GM18867 (cell line): Measurements from ENCODE around the gene TMEM150A.
A peak's percentile ranks its signal among the peaks of the same experiment; 100 is the strongest.
"Not testable (repeated sequence)": the region's sequence is repeated elsewhere in the genome, so short reads cannot be mapped to it uniquely, and the experiment has no call there.

Source experiments
- ATAC-seq: cut with Tn5 transposase; IDR thresholded peaks from one replicate; pipeline ENCODE4 v1.9.1; 2021; ENCODE audit warnings: mild to moderate bottlenecking, moderate library complexity; ENCODE audit not compliant: unreplicated experiment

TMEM150A gene

GRCh38 chr2:85577386-85578242, 24.9 kb downstream of the TMEM150A start, which contains the start of gene VAMP8:
VAMP8 (plus strand) TSS chr2:85577586; CDS start chr2:85577647, 61 bp downstream.
- peak; percentile 79 for ATAC-seq

DNA sequence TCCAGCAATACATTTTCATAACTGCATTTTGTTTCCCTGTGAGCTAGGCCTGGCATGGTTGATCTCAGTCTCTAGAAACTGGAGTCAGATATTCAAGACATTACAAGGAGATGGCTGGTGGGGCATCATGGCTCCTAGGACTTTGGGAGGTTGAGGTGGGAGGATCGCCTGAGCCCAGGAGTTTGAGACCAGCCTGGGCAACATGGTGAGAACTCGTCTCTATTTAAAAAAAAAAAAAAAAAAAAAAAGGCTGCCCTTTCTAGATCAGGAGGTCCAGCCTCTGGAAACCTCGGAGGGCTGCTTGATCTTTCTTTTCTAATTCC, 25.5 kb downstream of the TMEM150A start:
- no peak for ATAC-seq

- no peak for ATAC-seq
These were observed 26.8 kb downstream of the TMEM150A start for GRCh38 chr2:85575739-85576138.

DNA sequence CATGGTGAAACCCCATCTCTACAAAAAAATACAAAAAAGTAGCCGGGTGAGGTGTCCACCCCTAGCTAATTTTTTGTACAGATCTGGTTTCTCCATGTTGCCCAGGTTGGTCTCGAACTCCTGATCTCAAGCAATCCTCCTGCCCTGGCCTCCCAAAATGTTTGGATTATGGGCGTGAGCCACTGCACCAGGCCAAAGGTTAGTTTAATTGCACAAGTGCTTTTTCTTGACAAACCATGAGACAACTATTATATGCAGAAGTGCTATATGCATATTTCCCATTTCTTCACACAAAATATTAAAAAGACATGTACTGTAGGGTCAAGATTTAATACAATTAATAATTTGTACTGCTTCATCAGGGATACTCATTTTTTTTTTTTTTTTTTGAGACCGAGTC, 36.2 kb downstream of the TMEM150A start:
- ATAC-seq = no peak

DNA sequence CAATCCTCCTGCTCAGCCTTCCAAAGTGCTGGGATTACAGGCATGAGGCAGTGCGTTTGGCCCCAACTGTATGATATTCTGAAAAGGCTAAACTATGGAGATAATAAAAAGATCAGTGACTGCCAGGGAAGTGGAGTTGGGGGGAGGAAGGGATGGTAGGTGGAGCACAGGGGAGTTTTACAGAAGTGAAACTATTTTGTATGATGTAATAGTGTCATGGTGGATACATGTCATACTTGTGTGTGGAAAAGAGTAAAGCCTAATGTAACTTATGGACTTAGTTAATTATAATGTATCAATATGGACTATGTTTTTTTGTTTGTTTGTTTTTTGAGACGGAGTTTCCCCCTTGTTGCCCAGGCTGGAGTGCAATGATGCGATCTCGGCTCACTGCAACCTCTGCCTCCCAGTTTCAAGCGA, 38.3 kb downstream of the TMEM150A start:
- no peak for ATAC-seq

- peak; percentile 89 for ATAC-seq
These were observed 41.0 kb downstream of the TMEM150A start, which contains the start of gene GGCX for GRCh38 chr2:85561280-85562212. GGCX (minus strand) TSS chr2:85561493; CDS start chr2:85561428, 65 bp downstream.

DNA sequence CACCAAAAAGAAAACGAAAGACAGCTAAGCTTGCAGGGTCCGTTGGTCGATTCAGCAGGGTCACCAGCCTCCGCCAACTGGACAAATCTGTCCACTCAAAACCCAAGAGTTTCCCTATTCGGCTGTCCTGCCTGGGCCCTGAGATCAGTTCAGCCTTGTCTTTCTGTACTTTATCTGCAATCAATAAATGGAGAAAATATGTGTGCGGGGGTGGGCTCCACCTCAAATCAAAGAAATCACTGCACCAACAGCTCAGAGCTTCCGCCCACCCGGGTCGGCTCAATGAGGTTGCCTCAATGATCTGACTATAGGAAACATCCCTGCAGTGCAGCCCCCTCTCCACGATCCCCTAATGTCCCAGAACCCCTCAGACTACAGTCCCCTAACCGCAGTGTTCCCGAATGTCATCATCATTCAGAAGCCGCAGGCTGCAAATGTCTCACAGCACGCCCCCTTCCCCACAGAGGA, 41.7 kb downstream of the TMEM150A start:
- peak; percentile 24 for ATAC-seq

GRCh38 chr2:85560403-85560726, 42.1 kb downstream of the TMEM150A start:
- not testable (repeated sequence) for ATAC-seq

DNA sequence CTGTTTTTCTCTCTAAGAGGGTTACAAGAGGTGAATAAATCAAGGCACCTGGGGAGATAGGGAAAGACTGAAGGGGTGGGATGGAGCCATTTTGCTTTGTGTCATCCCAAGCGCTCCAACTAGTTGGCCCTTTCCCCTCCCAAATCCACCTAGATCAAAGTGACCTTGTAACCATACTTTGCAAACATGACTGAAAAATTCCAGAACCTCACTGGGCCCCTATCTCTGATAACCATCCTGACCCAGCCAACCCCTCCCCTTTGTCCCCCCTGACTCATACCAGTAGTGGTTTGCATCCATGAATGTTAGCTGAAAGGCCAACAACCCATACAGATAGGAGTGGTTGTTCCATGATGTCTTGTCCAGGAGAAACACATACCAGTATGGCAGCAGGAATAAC, 44.3 kb downstream of the TMEM150A start:
- no peak for ATAC-seq

DNA sequence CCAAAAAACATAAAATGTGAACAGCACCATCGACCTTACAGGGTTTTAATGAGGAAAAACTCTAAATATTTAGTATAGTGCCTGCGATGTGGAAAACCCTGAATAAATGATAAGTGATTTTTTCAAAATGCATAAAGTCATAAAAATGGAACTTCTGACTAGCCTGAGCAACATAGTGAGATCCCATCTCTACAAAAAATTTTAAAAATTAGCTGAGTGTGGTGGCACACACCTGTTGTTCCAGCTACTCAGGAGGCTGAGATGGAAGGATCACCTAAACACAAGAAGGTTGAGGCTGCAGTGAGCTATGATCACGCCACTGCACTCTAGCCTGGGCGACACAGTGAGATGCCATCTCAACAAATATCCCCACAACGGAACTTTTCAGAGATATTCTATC, 45.4 kb downstream of the TMEM150A start:
- no peak for ATAC-seq

- ATAC-seq = no peak
These were observed 47.4 kb downstream of the TMEM150A start for GRCh38 chr2:85554980-85555612.

- ATAC-seq = no peak
These were observed 49.3 kb downstream of the TMEM150A start for GRCh38 chr2:85553184-85553583.

GRCh38 chr2:85551698-85552678, 50.5 kb downstream of the TMEM150A start:
- ATAC-seq = peak; percentile 75

- ATAC-seq = no peak
These were observed 52.0 kb downstream of the TMEM150A start for GRCh38 chr2:85550486-85550885.

- no peak for ATAC-seq
These were observed 52.7 kb downstream of the TMEM150A start for GRCh38 chr2:85549826-85550225.

DNA sequence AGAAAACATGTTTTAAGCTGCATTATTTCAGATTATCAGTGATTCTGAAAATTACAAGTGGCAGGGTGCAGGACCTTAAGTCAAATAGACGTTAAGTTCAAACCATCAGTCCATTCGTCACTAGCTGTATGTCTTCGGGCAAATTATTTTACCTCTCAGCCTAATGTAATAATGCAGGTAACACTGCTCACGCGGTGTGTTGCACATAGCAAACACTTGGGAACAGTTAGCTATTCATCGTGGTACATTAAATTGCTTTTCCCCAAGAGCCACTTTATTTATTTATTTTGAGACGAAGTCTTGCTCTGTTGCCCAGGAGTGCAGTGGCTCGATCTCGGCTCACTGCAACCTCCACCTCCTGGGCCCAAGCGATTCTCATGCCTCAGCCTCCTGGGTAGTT, 53.4 kb downstream of the TMEM150A start:
- ATAC-seq = no peak

- no peak for ATAC-seq
These were observed 53.9 kb downstream of the TMEM150A start for GRCh38 chr2:85548608-85548900.
